Pancreas (tissue), 10 donors: ENCODE measurements around the gene SLC6A4. TPM values are rescaled to one million over a fixed set of nuclear protein-coding genes. Genes with fewer than 3 reads are reported as not detected.

Experiments
- ATAC-seq, 4 donors: fragments of 200-7000 bp; cut with Tn5 transposase; one replicate each; pipeline versions ENCODE4 v1.8.0 to v1.9.1; 2020; ENCODE audit warnings: mild to moderate bottlenecking in 4 of 4, moderate library complexity in 4 of 4
- DNase-seq, 6 donors: peaks; one replicate each; pipeline ENCODE4 v3.0.0-alpha.2; 2020
- FAIRE-seq: peaks from 2 replicates; lab custom pipeline; 2012; peaks lifted over from hg19 to GRCh38; lab: Jason Lieb, UNC
- H3K27ac ChIP-seq, 4 donors: fragments of 200-600 bp; sonication (generic); 1 replicate in 3 of 4; 2 replicates in 1 of 4; pipeline versions ENCODE4 v1.5.0 to v1.8.0; 2020
- H3K27me3 ChIP-seq, 4 donors: fragments of 200-600 bp; one replicate each; pipeline ENCODE4 v1.8.0; 2021
- H3K36me3 ChIP-seq, 3 donors: fragments of 200-600 bp; sonication (generic) in 1 of 3; one replicate each; pipeline versions ENCODE4 v1.5.0 to v1.8.0; 2020 to 2021
- H3K4me1 ChIP-seq, 3 donors: fragments of 200-600 bp; one replicate each; pipeline ENCODE4 v1.8.0; 2021
- H3K4me3 ChIP-seq, 4 donors: fragments of 200-600 bp; sonication (generic) in 2 of 4; one replicate each; pipeline versions ENCODE4 v1.5.0 to v1.8.0; 2020 to 2021
- H3K9me3 ChIP-seq, 4 donors: fragments of 200-600 bp; one replicate each; pipeline ENCODE4 v1.8.0; 2021
- WGBS, 2 donors: extraction: QIAGEN DNeasy Blood & Tissue Kit; methylation state at CpG; one replicate each; pipeline ENCODE4 v1.1.7; 2013; 5-methylcytosine and 5-hydroxymethylcytosine counted together
- intact Hi-C, 3 donors: fragments of 100-400 bp; cut with DNase I; formaldehyde crosslinking; loops; one replicate each; pipeline versions ENCODE4 v1.11.1 to v1.14.2; 2022
- polyA plus RNA-seq, 2 donors: library from polyadenylated mRNA; stranded (reverse); fragments of 200-250 nt; gene quantifications; one replicate each; pipeline ENCODE4 v1.2.3, GENCODE V29; 2013
- total RNA-seq, 6 donors: library from RNA; stranded (reverse); fragmentation: NEBNext Ultra II Directional in 4 of 6; extraction: Animal tissue kit (Norgen Biotek cat#: 25700) in 4 of 6; gene quantifications; one replicate each; pipeline versions ENCODE4 v1.2.1 to v1.2.4, GENCODE V29; 2021 to 2023
- TF ChIP-seq, protein P1 (sequence below), 4 donors: fragments of 200-600 bp; sonication (generic) in 3 of 4; IDR thresholded peaks; one replicate each; pipeline versions ENCODE4 v1.5.0 to v1.8.0; 2021; ENCODE audit warnings: antibody characterized with exemption in 4 of 4
- donor health status: healthy with polysubstance abuse.
- donor health status: DM: no; HTN: no; CAD: no; lungs with moderate emphysema.
- donor health status: DM: no; HTN: no; CAD: no.
- donor health status: control.
- donor health status: control.
- donor health status: Bipolar disorder and iron deficiency.
- donor health status: DM: yes; HTN: yes; CAD: no.
- donor health status: DM: no; HTN: no; CAD: no.
- donor health status: DM: no; HTN: no; CAD: no.
- donor health status: DM: yes; HTN: yes; CAD: no.

Gene SLC6A4
- total and polyA plus RNA-seq, 8 donors = 0.42 to 3.1 (median 0.87) TPM

DNA sequence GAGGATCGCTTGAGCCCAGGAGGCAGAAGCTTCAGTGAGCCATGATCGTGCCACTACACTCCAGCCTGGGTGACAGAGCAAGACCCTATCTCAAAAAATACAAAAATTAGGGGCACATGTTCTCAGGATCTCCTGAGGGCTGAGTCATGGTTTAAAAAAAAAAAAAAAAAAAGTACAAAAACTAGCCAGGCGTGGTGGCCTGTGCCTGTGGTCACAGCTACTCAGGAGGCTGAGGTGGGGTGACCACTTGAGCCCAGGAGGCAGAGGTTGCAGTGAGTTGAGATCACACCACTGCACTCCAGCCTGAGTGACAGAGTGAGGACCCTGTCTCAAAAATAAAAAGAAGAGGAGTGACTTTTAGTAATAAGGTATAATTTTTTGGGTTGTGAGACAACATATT lies 39.4 kb upstream of the SLC6A4 start:
- intact Hi-C loops = loop anchor here in 1 of 3 donors (5.0 kb wide), 1 partner anchor 148 kb away; no protein-coding TSS in a partner anchor
- H3K4me3 ChIP-seq = no peak overlapping the region
- peaks cover 0 to 29% (median 10%) of the 10 kb centered on the region in 3 donors for H3K36me3 ChIP-seq
- 94 to 100% methylated on average over 3 of the region's 3 CpGs for whole genome bisulfite sequencing, 2 donors
- TF ChIP-seq, protein P1, sequence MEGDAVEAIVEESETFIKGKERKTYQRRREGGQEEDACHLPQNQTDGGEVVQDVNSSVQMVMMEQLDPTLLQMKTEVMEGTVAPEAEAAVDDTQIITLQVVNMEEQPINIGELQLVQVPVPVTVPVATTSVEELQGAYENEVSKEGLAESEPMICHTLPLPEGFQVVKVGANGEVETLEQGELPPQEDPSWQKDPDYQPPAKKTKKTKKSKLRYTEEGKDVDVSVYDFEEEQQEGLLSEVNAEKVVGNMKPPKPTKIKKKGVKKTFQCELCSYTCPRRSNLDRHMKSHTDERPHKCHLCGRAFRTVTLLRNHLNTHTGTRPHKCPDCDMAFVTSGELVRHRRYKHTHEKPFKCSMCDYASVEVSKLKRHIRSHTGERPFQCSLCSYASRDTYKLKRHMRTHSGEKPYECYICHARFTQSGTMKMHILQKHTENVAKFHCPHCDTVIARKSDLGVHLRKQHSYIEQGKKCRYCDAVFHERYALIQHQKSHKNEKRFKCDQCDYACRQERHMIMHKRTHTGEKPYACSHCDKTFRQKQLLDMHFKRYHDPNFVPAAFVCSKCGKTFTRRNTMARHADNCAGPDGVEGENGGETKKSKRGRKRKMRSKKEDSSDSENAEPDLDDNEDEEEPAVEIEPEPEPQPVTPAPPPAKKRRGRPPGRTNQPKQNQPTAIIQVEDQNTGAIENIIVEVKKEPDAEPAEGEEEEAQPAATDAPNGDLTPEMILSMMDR (IDR thresholded peaks at IDR 0.05) = no peak
- no peaks in the 10 kb centered on the region for H3K9me3 ChIP-seq
- ATAC-seq (no peak), FAIRE-seq (no peak), DNase-seq (no peak)
- H3K27me3 ChIP-seq = no peaks in the 10 kb centered on the region
- H3K4me1 ChIP-seq = no peaks in the 10 kb centered on the region
- no peak overlapping the region for H3K27ac ChIP-seq

DNA sequence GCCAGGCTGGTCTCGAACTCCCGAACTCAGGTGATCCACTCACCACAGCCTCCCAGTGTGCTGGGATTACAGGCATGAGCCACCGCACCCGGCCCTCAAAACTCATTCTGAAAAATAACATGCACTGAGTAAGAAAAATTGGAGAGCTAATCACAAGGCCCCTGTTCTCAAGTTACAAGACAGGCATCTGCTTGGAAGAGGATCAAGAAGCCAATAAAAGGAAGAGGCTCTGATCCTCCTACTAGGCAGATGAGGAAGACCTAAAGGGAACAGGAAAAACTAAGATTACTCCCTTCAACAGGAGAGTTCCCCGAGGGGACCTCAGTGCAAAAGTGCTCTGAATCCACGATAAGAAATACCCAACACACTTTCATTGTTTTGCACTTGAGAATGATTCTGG lies 37.9 kb upstream of the SLC6A4 start:
- no peak for FAIRE-seq
- 93 to 96% methylated on average over 6 of the region's 6 CpGs for WGBS, 2 donors
- peaks cover 0 to 29% (median 10%) of the 10 kb centered on the region in 3 donors for H3K36me3 ChIP-seq

DNA sequence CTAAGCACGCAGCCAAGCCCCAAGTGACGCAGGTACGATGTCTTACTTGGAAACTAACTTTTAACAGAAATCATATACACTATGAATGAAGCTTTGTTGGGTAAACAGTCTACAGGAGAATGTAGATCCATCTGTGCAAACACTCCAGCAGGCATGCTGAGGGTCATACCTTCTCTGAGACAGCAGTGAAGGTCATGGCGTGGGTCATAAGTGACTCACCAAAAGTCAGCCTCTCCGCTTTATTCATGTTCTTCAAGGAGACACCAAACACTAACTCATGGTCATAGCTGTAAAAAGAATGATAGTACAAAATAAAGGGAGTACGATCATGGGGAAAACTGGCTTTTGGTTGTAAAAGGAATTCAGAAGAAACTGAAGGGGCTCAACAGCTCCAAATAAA lies 35.6 kb upstream of the SLC6A4 start:
- DNase-seq = no peak
- no peak overlapping the region for H3K27ac ChIP-seq
- no peaks in the 10 kb centered on the region for H3K9me3 ChIP-seq
- 95 to 96% methylated on average over 6 of the region's 6 CpGs for WGBS, 2 donors
- no peak for FAIRE-seq
- no peak for ATAC-seq
- H3K36me3 ChIP-seq = peaks cover 0 to 33% (median 10%) of the 10 kb centered on the region in 3 donors
- no peaks in the 10 kb centered on the region for H3K27me3 ChIP-seq
- H3K4me1 ChIP-seq = no peaks in the 10 kb centered on the region
- H3K4me3 ChIP-seq = no peak overlapping the region
- TF ChIP-seq, protein P1 (IDR thresholded peaks at IDR 0.05) = no peak
- intact Hi-C loops = loop anchor here in 1 of 3 donors (5.0 kb wide), 1 partner anchor 144 kb away; no protein-coding TSS in a partner anchor

More for the DNA sequence above, 37.9 kb upstream of the SLC6A4 start:
- no peak overlapping the region for H3K4me3 ChIP-seq
- DNase-seq = no peak
- no peak for ATAC-seq
- no peak overlapping the region for H3K27ac ChIP-seq
- H3K27me3 ChIP-seq = no peaks in the 10 kb centered on the region
- H3K9me3 ChIP-seq = no peaks in the 10 kb centered on the region
- TF ChIP-seq, protein P1 (IDR thresholded peaks at IDR 0.05) = no peak
- no peaks in the 10 kb centered on the region for H3K4me1 ChIP-seq
- intact Hi-C loops = loop anchor here in 1 of 3 donors (5.0 kb wide), 1 partner anchor 146 kb away; no protein-coding TSS in a partner anchor

DNA sequence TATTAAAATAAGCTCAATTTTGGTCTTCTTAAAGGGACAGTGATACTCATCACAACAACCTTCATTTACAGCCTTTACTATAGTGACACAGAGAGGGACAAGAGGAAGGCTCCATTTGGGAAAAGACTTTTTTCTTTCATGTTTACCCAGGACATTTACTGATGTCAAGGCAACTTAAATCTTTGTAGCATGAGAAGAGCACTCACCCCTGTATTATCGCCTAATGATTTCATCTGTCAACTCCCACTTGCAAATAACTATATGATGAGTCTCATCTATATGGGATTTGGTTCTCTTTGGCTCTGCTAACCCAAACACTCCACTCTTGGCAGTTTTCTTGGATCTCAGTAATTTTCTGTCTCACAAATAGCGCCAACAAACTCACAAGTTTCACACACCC lies 32.1 kb upstream of the SLC6A4 start:
- DNase-seq = no peak
- WGBS, 2 donors = 93 to 95% methylated on average over 2 of the region's 2 CpGs

More for the DNA sequence above, 32.1 kb upstream of the SLC6A4 start:
- Histone ChIP-seq H3K27ac (no peak overlapping the region), H3K4me1 (peaks cover 8 to 26% (median 24%) of the 10 kb centered on the region in 3 donors), H3K4me3 (no peak overlapping the region), H3K27me3 (no peaks in the 10 kb centered on the region), H3K36me3 (peaks cover 0 to 21% (median 6%) of the 10 kb centered on the region in 3 donors), H3K9me3 (no peaks in the 10 kb centered on the region)
- FAIRE-seq (no peak), ATAC-seq (no peak)
- TF ChIP-seq, protein P1 (IDR thresholded peaks at IDR 0.05) = no peak
- intact Hi-C loops = no loop called here
